GM18526 (cell line): ENCODE results near the gene XYLT2.

Source experiments
- POLR2A ChIP-seq: IDR thresholded peaks from 3 replicates; pipeline ENCODE4 v1.6.1; 2011; ENCODE audit not compliant: insufficient read length; ENCODE audit errors: extremely low read depth

XYLT2 gene

GRCh38 chr17:50316016-50316587 lies 29.8 kb upstream of the XYLT2 start:
- TF ChIP-seq POLR2A = no peak

GRCh38 chr17:50317121-50317520 lies 28.8 kb upstream of the XYLT2 start:
- no peak for TF ChIP-seq POLR2A

- TF ChIP-seq POLR2A = no peak
These were observed 27.2 kb upstream of the XYLT2 start for GRCh38 chr17:50318501-50319285.

- no peak for TF ChIP-seq POLR2A
These were observed 26.5 kb upstream of the XYLT2 start for GRCh38 chr17:50319306-50320004.

- TF ChIP-seq POLR2A = no peak
These were observed 23.7 kb upstream of the XYLT2 start for GRCh38 chr17:50322271-50322670.

- TF ChIP-seq POLR2A = no peak
These were observed 22.9 kb upstream of the XYLT2 start for GRCh38 chr17:50323060-50323459.

GRCh38 chr17:50325906-50326305 lies 20.0 kb upstream of the XYLT2 start:
- TF ChIP-seq POLR2A = no peak

- no peak for TF ChIP-seq POLR2A
These were observed 19.0 kb upstream of the XYLT2 start for GRCh38 chr17:50326831-50327364.

GRCh38 chr17:50328363-50329325 lies 17.3 kb upstream of the XYLT2 start:
- TF ChIP-seq POLR2A = no peak

- no peak for TF ChIP-seq POLR2A
These were observed 16.2 kb upstream of the XYLT2 start for GRCh38 chr17:50329716-50330115.

- no peak for TF ChIP-seq POLR2A
These were observed 15.7 kb upstream of the XYLT2 start for GRCh38 chr17:50330151-50330775.

- no peak for TF ChIP-seq POLR2A
These were observed 14.7 kb upstream of the XYLT2 start for GRCh38 chr17:50331085-50331791.

GRCh38 chr17:50332196-50332595 lies 13.7 kb upstream of the XYLT2 start:
- TF ChIP-seq POLR2A = no peak

- TF ChIP-seq POLR2A = no peak
These were observed 8.0 kb upstream of the XYLT2 start for GRCh38 chr17:50337956-50338355.
